Body of pancreas (tissue), 4 donors: ENCODE measurements around the gene KIZ. TPM values are rescaled to one million over a fixed set of nuclear protein-coding genes. Genes with fewer than 3 reads are reported as not detected.

Experiments
- ATAC-seq: fragments of 150-250 bp; one replicate; pipeline ENCODE4 v1.9.1; 2016
- DNase-seq, 4 donors: peaks; one replicate each; pipeline ENCODE4 v3.0.0-alpha.2; 2019
- H3K27ac ChIP-seq, 4 donors: fragments of 200-600 bp; sonication (generic); 1 replicate in 3 of 4; 2 replicates in 1 of 4; pipeline versions ENCODE4 v1.5.1 to v1.6.1; 2016 to 2019; ENCODE audit warnings: mild to moderate bottlenecking in 1 of 4, mixed read lengths in 1 of 4, moderate library complexity in 1 of 4
- H3K27me3 ChIP-seq, 2 donors: fragments of 200-600 bp; sonication (generic); one replicate each; pipeline ENCODE4 v1.6.0; 2016; ENCODE audit warnings: mild to moderate bottlenecking in 1 of 2
- H3K36me3 ChIP-seq, 2 donors: fragments of 200-600 bp; sonication (generic); replicated peaks in 1 of 2; 2 replicates each; pipeline ENCODE4 v1.5.1; 2016; ENCODE audit warnings: low read depth in 2 of 2; ENCODE audit not compliant: insufficient read depth in 1 of 2
- H3K4me1 ChIP-seq: fragments of 200-600 bp; sonication (generic); one replicate; pipeline ENCODE4 v1.6.0; 2016
- H3K4me3 ChIP-seq, 2 donors: fragments of 200-600 bp; sonication (generic); 1 replicate in 1 of 2; 2 replicates in 1 of 2; pipeline ENCODE4 v1.5.1; 2016 to 2019
- H3K9me3 ChIP-seq, 3 donors: fragments of 200-600 bp; sonication (generic); 1 replicate in 2 of 3; 2 replicates in 1 of 3; pipeline ENCODE4 v1.5.1; 2016
- POLR2A ChIP-seq, 3 donors: fragments of 450-650 bp; IDR thresholded peaks; one replicate each; pipeline ENCODE4 v1.6.1; 2016; ENCODE audit warnings: antibody characterized with exemption in 3 of 3, mild to moderate bottlenecking in 2 of 3
- WGBS, 2 donors: methylation state at CpG; one replicate each; pipeline ENCODE4 v1.1.5; 2017; 5-methylcytosine and 5-hydroxymethylcytosine counted together
- intact Hi-C: fragments of 100-400 bp; cut with DNase I; formaldehyde crosslinking; loops from one replicate; pipeline ENCODE4 v1.15.1; 2023
- total RNA-seq, 2 donors: library from RNA; depleted of rRNA; stranded (reverse); fragments of >200 nt; gene quantifications; one replicate each; pipeline ENCODE4 v1.1.0, GENCODE V29; 2016
- TF ChIP-seq, protein P1 (sequence below), 7 experiments: fragments of 450-650 bp in 4 of 7; fragments of 200-600 bp in 3 of 7; sonication (generic) in 3 of 7; IDR thresholded peaks; one replicate each; pipeline ENCODE4 v1.5.1; 2016 to 2019; ENCODE audit warnings: antibody characterized with exemption in 7 of 7

Gene KIZ
- total RNA-seq, 2 donors from 2014 or later = 17.1 to 28.7 TPM

DNA sequence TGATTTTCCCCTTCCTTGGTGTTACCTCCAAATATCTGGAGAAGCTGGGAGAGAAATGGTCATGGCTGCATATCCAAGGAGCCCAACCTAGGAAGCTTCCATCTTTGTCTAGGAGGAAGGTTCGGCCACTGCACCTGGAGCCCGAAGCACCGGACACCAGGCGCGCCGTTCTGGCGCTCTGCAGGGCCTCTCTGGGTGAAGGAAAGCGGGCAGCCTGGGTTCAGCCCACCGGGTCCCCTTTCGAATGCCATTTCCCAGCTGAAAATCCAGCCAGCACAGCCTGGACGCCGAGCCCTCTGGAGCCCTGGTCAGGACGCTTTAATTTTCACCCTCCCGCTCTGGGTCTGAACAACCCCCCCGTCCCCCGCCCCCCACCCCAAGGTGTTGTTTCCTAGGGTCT lies 21.0 kb upstream of the KIZ start:
- H3K4me3 ChIP-seq = no peak overlapping the region
- peaks cover 0 to 57% of the 10 kb centered on the region in 2 donors for H3K27me3 ChIP-seq
- TF ChIP-seq POLR2A (IDR thresholded peaks at IDR 0.05) = no peak
- TF ChIP-seq, protein P1, sequence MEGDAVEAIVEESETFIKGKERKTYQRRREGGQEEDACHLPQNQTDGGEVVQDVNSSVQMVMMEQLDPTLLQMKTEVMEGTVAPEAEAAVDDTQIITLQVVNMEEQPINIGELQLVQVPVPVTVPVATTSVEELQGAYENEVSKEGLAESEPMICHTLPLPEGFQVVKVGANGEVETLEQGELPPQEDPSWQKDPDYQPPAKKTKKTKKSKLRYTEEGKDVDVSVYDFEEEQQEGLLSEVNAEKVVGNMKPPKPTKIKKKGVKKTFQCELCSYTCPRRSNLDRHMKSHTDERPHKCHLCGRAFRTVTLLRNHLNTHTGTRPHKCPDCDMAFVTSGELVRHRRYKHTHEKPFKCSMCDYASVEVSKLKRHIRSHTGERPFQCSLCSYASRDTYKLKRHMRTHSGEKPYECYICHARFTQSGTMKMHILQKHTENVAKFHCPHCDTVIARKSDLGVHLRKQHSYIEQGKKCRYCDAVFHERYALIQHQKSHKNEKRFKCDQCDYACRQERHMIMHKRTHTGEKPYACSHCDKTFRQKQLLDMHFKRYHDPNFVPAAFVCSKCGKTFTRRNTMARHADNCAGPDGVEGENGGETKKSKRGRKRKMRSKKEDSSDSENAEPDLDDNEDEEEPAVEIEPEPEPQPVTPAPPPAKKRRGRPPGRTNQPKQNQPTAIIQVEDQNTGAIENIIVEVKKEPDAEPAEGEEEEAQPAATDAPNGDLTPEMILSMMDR (IDR thresholded peaks at IDR 0.05) = no peak
- DNase-seq (no peak), ATAC-seq (no peak)
- H3K9me3 ChIP-seq = no peaks in the 10 kb centered on the region
- peaks cover 43% of the 10 kb centered on the region for H3K4me1 ChIP-seq
- H3K27ac ChIP-seq = no peak overlapping the region
- intact Hi-C loops = no loop called here
- 24 to 25% methylated on average over 8 to 16 of the region's 16 CpGs for WGBS, 2 donors
- H3K36me3 ChIP-seq = no peaks in the 10 kb centered on the region

DNA sequence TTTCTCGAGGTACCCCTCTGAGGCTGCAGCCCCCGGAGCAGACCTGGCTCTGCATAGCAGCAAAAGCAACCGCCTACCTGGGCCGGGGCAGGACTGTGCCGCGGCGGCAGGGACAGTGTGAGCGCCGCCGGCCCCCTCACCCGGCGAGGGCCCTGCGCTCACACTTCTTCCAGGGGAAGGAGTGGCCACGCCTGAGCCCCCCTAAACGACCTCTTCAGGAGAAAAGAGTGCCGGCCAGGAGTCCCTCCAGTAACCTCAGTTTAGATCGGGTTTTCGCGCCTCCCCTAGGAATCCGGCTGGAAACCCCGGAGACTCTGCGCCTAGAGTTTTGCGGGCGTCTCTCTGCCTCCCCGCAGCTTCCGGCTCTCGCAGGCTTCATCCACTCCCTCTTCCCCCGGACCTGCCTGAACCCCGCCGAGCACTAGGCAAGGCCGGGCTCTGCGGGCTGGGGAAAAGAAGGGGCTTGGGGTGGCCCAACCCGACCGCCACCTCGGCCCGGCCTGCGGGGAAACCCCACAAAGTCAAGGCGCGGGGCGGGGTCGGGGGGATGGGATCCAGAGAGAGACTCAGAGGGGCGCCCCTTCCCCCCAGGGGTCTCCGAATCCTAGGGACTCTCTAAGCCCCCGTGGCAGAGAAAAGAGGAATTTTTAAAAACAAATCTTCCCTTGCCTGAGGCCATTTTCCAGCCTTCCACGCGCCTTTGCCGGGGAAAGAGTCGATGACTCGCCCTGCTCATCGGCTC lies 20.3 kb upstream of the KIZ start:
- peaks cover 0 to 52% of the 10 kb centered on the region in 2 donors for H3K27me3 ChIP-seq
- TF ChIP-seq, protein P1 (IDR thresholded peaks at IDR 0.05) = no peak
- no peak for TF ChIP-seq POLR2A (IDR thresholded peaks at IDR 0.05)
- no peaks in the 10 kb centered on the region for H3K9me3 ChIP-seq
- 4 to 10% methylated on average over 28 to 50 of the region's 50 CpGs for WGBS, 2 donors
- intact Hi-C loops = no loop called here
- H3K27ac ChIP-seq = no peak overlapping the region
- ATAC-seq (no peak), DNase-seq (no peak)
- no peak overlapping the region for H3K4me3 ChIP-seq
- H3K4me1 ChIP-seq = peaks cover 36% of the 10 kb centered on the region
- H3K36me3 ChIP-seq = no peaks in the 10 kb centered on the region

DNA sequence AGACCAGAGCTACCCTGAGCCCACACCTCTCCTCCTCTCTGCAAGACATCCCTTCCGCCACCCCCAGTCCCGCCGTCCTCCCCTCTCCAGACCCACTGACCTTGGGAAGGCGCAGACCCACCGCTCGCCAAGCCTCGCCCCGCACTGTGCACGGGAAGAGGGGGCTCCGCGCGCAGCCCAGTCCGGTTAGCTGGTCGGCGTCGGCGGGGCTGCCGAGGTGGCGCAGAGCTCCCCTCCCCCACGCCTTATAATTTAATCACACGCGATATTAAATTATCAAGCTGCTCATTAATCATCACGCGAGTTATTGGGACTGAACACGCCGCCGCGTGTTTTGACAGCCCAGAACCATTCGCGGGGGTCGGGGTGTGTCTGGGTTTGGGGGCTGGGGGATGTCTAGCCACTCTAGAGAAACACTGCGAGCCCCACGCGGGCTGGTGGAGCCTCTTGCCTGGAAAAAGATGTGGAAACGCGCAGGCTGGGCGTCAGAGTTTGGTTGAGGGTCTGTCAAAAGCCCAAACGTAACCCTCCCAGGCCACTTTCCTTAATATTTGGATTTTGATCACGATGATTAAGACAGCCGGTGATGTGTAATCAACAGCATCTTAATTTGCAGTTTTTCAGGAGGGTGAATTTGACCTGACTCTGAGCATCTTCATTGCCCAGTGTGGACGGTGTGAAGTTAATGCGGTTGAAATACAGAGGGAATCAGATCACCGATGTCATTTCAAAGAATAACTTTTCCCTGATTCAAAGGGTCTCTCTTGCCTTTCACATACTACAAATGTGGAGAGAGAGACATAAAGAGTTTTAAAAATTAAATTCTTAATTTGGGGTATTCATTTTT lies 19.5 kb upstream of the KIZ start, which contains the start of gene LINC00237:
LINC00237 (minus strand) TSS at position 188 of the 847 bp plus-strand sequence.
- intact Hi-C loops = no loop called here
- ATAC-seq = no peak
- Histone ChIP-seq H3K4me1 (peaks cover 28% of the 10 kb centered on the region), H3K4me3 (no peak within 1 kb of the TSS), H3K36me3 (no peaks in the 10 kb centered on the region), H3K9me3 (no peaks in the 10 kb centered on the region), H3K27me3 (peaks cover 0 to 44% of the 10 kb centered on the region in 2 donors), H3K27ac (no peak within 1 kb of the TSS)
- no peak for TF ChIP-seq POLR2A (IDR thresholded peaks at IDR 0.05)
- TF ChIP-seq, protein P1 (IDR thresholded peaks at IDR 0.05) = no peak
- DNase-seq = no peak
- WGBS, 2 donors = 7 to 10% methylated on average over 37 to 43 of the region's 43 CpGs

DNA sequence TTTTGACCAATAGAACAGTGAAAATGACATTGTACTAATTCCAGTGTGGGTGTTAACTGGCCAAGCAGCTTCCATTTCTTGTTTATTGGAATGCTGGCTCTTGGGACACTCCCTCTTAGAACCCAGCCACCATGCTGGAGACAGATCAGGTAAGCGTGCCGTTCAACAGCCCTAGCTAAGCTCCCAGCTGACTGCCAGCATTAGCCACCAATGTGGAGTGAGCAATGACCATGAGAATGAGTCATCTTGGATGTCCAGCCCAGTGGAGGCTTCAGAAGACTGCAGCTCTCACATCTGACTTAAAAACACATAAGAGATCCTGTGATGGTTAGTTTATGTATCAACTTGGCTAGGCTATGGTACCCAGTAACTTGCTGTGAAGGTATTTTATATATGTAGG lies 16.7 kb upstream of the KIZ start:
- H3K4me1 ChIP-seq = peaks cover 14% of the 10 kb centered on the region
- no peak for ATAC-seq
- H3K36me3 ChIP-seq = no peaks in the 10 kb centered on the region
- DNase-seq = no peak
- WGBS, 2 donors = 88 to 90% methylated on average over 2 of the region's 2 CpGs
- H3K9me3 ChIP-seq = no peaks in the 10 kb centered on the region
- intact Hi-C loops = no loop called here
- no peak overlapping the region for H3K27ac ChIP-seq
- TF ChIP-seq, protein P1 (IDR thresholded peaks at IDR 0.05) = no peak
- TF ChIP-seq POLR2A (IDR thresholded peaks at IDR 0.05) = no peak
- no peak overlapping the region for H3K4me3 ChIP-seq
- H3K27me3 ChIP-seq = peaks cover 0 to 25% of the 10 kb centered on the region in 2 donors
